K562 (cell line): ENCODE data around the gene PPT1. TPM values are rescaled to one million over a fixed set of nuclear protein-coding genes. Genes with fewer than 3 reads are reported as not detected.

Experiments
- ATF6 ChIP-seq: sonication (generic); formaldehyde crosslinking; IDR thresholded peaks from 2 replicates; pipeline ENCODE4 v1.4.0; 2020; ENCODE audit warnings: mild to moderate bottlenecking, missing genetic modification reagents
- E2F6 ChIP-seq, 2 experiments: IDR thresholded peaks; 2 replicates each; pipeline ENCODE4 v1.6.1; 2011; ENCODE audit warnings: borderline replicate concordance in 1 of 2, control low read depth in 1 of 2, low read depth in 1 of 2, low read length in 1 of 2, mild to moderate bottlenecking in 1 of 2, mixed read lengths in 1 of 2, moderate library complexity in 1 of 2; ENCODE audit not compliant: insufficient read depth in 1 of 2, insufficient read length in 1 of 2, poor library complexity in 1 of 2, severe bottlenecking in 1 of 2; ENCODE audit errors: extremely low read depth in 1 of 2
- ESRRA ChIP-seq: fragments of 450-650 bp; IDR thresholded peaks from 2 replicates; pipeline ENCODE4 v1.6.1; 2014; ENCODE audit warnings: low read depth, mild to moderate bottlenecking, moderate library complexity, borderline replicate concordance
- ESRRB ChIP-seq: fragments of 250-450 bp; sonication (Bioruptor Pico); IDR thresholded peaks from 2 replicates; pipeline ENCODE4 v1.5.0; 2020; ENCODE audit warnings: mild to moderate bottlenecking, moderate library complexity, borderline replicate concordance
- HIVEP1 ChIP-seq: fragments of 250-450 bp; sonication (Bioruptor Pico); IDR thresholded peaks from 2 replicates; pipeline ENCODE4 v1.4.0; 2020; ENCODE audit warnings: mild to moderate bottlenecking
- ILK ChIP-seq: fragments of 450-650 bp; IDR thresholded peaks from 2 replicates; pipeline ENCODE4 v1.6.1; 2016; ENCODE audit warnings: missing genetic modification characterization, low read depth, mild to moderate bottlenecking, missing compliant biosample characterization, moderate library complexity, borderline replicate concordance
- JUN ChIP-seq, 2 experiments: sonication (generic) in 1 of 2; formaldehyde crosslinking in 1 of 2; IDR thresholded peaks; 2 replicates each; pipeline versions ENCODE4 v1.6.1 to v1.8.0; 2012 to 2022; ENCODE audit warnings: borderline replicate concordance in 2 of 2, mild to moderate bottlenecking in 2 of 2, improper control_type of control experiment in 1 of 2, low read depth in 1 of 2, low read length in 1 of 2, missing genetic modification reagents in 1 of 2
- KDM5B ChIP-seq: fragments of 200-600 bp; sonication (generic); IDR thresholded peaks from 2 replicates; pipeline ENCODE4 v1.6.1; 2012; ENCODE audit warnings: low read depth, mild to moderate bottlenecking, moderate library complexity, low read length, control low read depth, inconsistent platforms; ENCODE audit not compliant: insufficient replicate concordance
- LARP7 ChIP-seq: fragments of 450-650 bp; IDR thresholded peaks from 2 replicates; pipeline ENCODE4 v1.6.1; 2016
- NR1H2 ChIP-seq: sonication (generic); formaldehyde crosslinking; IDR thresholded peaks from 2 replicates; pipeline ENCODE4 v1.4.0; 2020; ENCODE audit warnings: mild to moderate bottlenecking, missing genetic modification reagents
- SMARCA4 ChIP-seq: fragments of 450-650 bp; IDR thresholded peaks from 2 replicates; pipeline ENCODE4 v1.6.1; 2016
- SMC3 ChIP-seq: conservative IDR thresholded peaks from 2 replicates; pipeline ENCODE4 v1.6.1; 2011; ENCODE audit warnings: low read depth, low read length, improper control_type of control experiment; ENCODE audit not compliant: insufficient read depth
- TEAD1 ChIP-seq, 2 experiments: fragments of 450-650 bp in 1 of 2; sonication (generic) in 1 of 2; formaldehyde crosslinking; IDR thresholded peaks; 2 replicates each; pipeline versions ENCODE4 v1.4.0 to v1.8.0; 2020 to 2022; ENCODE audit warnings: mild to moderate bottlenecking in 2 of 2, missing genetic modification reagents in 1 of 2
- THRA ChIP-seq: fragments of 450-650 bp; IDR thresholded peaks from 2 replicates; pipeline ENCODE4 v1.6.1; 2017; ENCODE audit warnings: mild to moderate bottlenecking, moderate library complexity
- XRCC3 ChIP-seq: fragments of 450-650 bp; IDR thresholded peaks from 2 replicates; pipeline ENCODE4 v1.6.1; 2017; ENCODE audit warnings: mild to moderate bottlenecking, moderate library complexity
- ZNF444 ChIP-seq: fragments of 250-450 bp; sonication (Bioruptor Pico); IDR thresholded peaks from 2 replicates; pipeline ENCODE4 v1.4.0; 2020; ENCODE audit warnings: mild to moderate bottlenecking, moderate library complexity
- ZNF592 ChIP-seq: fragments of 450-650 bp; IDR thresholded peaks from 2 replicates; pipeline ENCODE4 v1.6.1; 2017; ENCODE audit warnings: antibody characterized with exemption, mild to moderate bottlenecking
- ZNF79 ChIP-seq: fragments of 250-450 bp; sonication (Bioruptor Pico); IDR thresholded peaks from 2 replicates; pipeline ENCODE4 v1.4.0; 2020; ENCODE audit warnings: low read depth, mild to moderate bottlenecking, moderate library complexity
- polyA plus RNA-seq, 8 experiments: library from polyadenylated mRNA; depleted of rRNA in 4 of 8; stranded (reverse) in 5 of 8; unstranded in 3 of 8; fragments of >200 nt; fragmentation: Nextera tagmentation in 2 of 8; fragmentation: Illumina TruSeq in 1 of 8; extraction: Ambion mirVana in 2 of 8; extraction: Trizol in 1 of 8; gene quantifications; 2 replicates each; pipeline versions ENCODE4 v1.2.1 to v1.2.3, GENCODE V29; 2011 to 2014; ENCODE audit warnings: inconsistent platforms in 1 of 8, missing spikeins in 1 of 8
- total RNA-seq, 7 experiments: library from RNA; depleted of rRNA in 6 of 7; stranded (reverse); fragments of >200 nt in 6 of 7; fragmentation: Illumina TruSeq in 2 of 7; extraction: Trizol in 2 of 7; gene quantifications; 2 replicates each; pipeline versions ENCODE4 v1.2.1 to v1.2.3, GENCODE V29; 2011 to 2021; ENCODE audit warnings: low replicate concordance in 1 of 7

PPT1 gene
- total and polyA plus RNA-seq, 9 of the 15 experiments (the other 6 are each of a cell fraction or from before 2014, with no cell fraction given) = 72.2 to 285 (median 143) TPM

- TF ChIP-seq ATF6 (CRISPR knock-in tag) (no peak), XRCC3 (no peak), ESRRB (no peak), ZNF444 (CRISPR knock-in tag) (no peak), HIVEP1 (CRISPR knock-in tag) (no peak), SMARCA4 (0 out of 2 replicates have a peak, but pooled peaks have one; percentile 34), ZNF79 (CRISPR knock-in tag) (no peak), TEAD1 (CRISPR knock-in tag; IDR thresholded peaks at IDR 0.05) (no peak), ESRRA (no peak), E2F6 (IDR thresholded peaks at IDR 0.05; ENCODE audit: borderline replicate concordance in 1 of 2, extremely low read depth in 1 of 2, insufficient read depth in 1 of 2, insufficient read length in 1 of 2, low read depth in 1 of 2, low read length in 1 of 2, poor library complexity in 1 of 2, severe bottlenecking in 1 of 2) (no peak), ZNF592 (no peak), KDM5B (no peak), ILK (tag) (no peak), LARP7 (no peak), NR1H2 (CRISPR knock-in tag) (no peak), JUN (IDR thresholded peaks at IDR 0.05; ENCODE audit: borderline replicate concordance, low read depth, low read length) (no peak), JUN (CRISPR knock-in tag; IDR thresholded peaks at IDR 0.05; ENCODE audit: borderline replicate concordance) (no peak), SMC3 (peak; percentile 62), THRA (no peak)
These were observed 64.7 kb downstream of the PPT1 start (continued) for GRCh38 chr1:40032240-40032891.
